DND-41 (cell line): Measurements from ENCODE around the gene TMEM94.

Experiments used
- CTCF ChIP-seq: IDR thresholded peaks from 2 replicates; pipeline ENCODE4 v1.5.1; 2012; ENCODE audit warnings: borderline replicate concordance, low read length, moderate library complexity, mild to moderate bottlenecking; ENCODE audit not compliant: poor library complexity, severe bottlenecking; ENCODE audit errors: extremely low read depth
- EZH2 ChIP-seq: IDR thresholded peaks from 3 replicates; pipeline ENCODE4 v1.6.1; 2012; ENCODE audit warnings: borderline replicate concordance, low read depth, mild to moderate bottlenecking, moderate library complexity, low read length, inconsistent platforms; ENCODE audit not compliant: severe bottlenecking

- TF ChIP-seq EZH2 (no peak), CTCF (no peak)
These were observed 43.0 kb downstream of the TMEM94 start for GRCh38 chr17:75499313-75500022.
